HG03175 (cell line): ENCODE data around the gene CATSPER4.

Experiments used
- ATAC-seq: cut with Tn5 transposase; IDR thresholded peaks from one replicate; pipeline ENCODE4 v1.9.1; 2021; ENCODE audit warnings: mild to moderate bottlenecking, moderate library complexity; ENCODE audit not compliant: unreplicated experiment

Gene CATSPER4

GRCh38 chr1:26190373-26190987 is at the start of gene CATSPER4:
Gene CATSPER4, plus strand, starts transcription at chr1:26190602. Its CDS starts 26 bp downstream, at chr1:26190628.
- no peak for ATAC-seq

GRCh38 chr1:26142159-26142558 is 48.2 kb upstream of the CATSPER4 start:
- ATAC-seq: no peak

- ATAC-seq: no peak
Measured at GRCh38 chr1:26145041-26145959, 45.1 kb upstream of the CATSPER4 start.

GRCh38 chr1:26145960-26146294 is 44.5 kb upstream of the CATSPER4 start:
- no peak for ATAC-seq

- ATAC-seq: no peak
Measured at GRCh38 chr1:26148887-26149286, 41.5 kb upstream of the CATSPER4 start.

- ATAC-seq: no peak
Measured at GRCh38 chr1:26153966-26154532, 36.4 kb upstream of the CATSPER4 start.

GRCh38 chr1:26154750-26155149 is 35.7 kb upstream of the CATSPER4 start:
- ATAC-seq: no peak

GRCh38 chr1:26155370-26156284 is 34.8 kb upstream of the CATSPER4 start:
- ATAC-seq: no peak

- ATAC-seq: no peak
Measured at GRCh38 chr1:26156285-26157038, 33.9 kb upstream of the CATSPER4 start.

GRCh38 chr1:26158271-26158907 is 32.0 kb upstream of the CATSPER4 start:
- ATAC-seq: no peak

- ATAC-seq: no peak
Measured at GRCh38 chr1:26158908-26159742, 31.3 kb upstream of the CATSPER4 start, which contains the start of gene FAM110D. Gene FAM110D, plus strand, starts transcription at chr1:26159079. Its CDS starts 2,213 bp downstream, at chr1:26161292.

GRCh38 chr1:26159743-26160039 is 30.7 kb upstream of the CATSPER4 start:
- ATAC-seq: no peak

GRCh38 chr1:26160527-26161414 is 29.6 kb upstream of the CATSPER4 start:
- no peak for ATAC-seq

- ATAC-seq: no peak
Measured at GRCh38 chr1:26161415-26162219, 28.8 kb upstream of the CATSPER4 start.

GRCh38 chr1:26162220-26162709 is 28.1 kb upstream of the CATSPER4 start:
- ATAC-seq: no peak

GRCh38 chr1:26163684-26164035 is 26.7 kb upstream of the CATSPER4 start:
- no peak for ATAC-seq
